HL-60/S4 treated with phorbol 12-myristate 13-acetate at 8.2 ng/mL for 4 days and 3 days (cell line): ENCODE measurements around the gene OOSP1.
"Not testable (repeated sequence)": the region's sequence is repeated elsewhere in the genome, so short reads cannot be mapped to it uniquely, and the experiment has no call there.

Experiments
- in situ Hi-C: fragments of 300-500 bp; cut with MboI; formaldehyde crosslinking; loops from 2 replicates; pipeline ENCODE4 v1.15.0; 2022; ENCODE audit warnings: low sequenced_read_pairs

The OOSP1 gene

GRCh38 chr11:59938132-59938531 is at the start of gene OOSP1:
Gene OOSP1, plus strand, starts transcription at chr11:59938432. Its CDS starts 23 bp downstream, at chr11:59938455.
- in situ Hi-C loops: no loop called here

GRCh38 chr11:59891781-59892181 is 46.5 kb upstream of the OOSP1 start:
- in situ Hi-C loops: no loop called here

GRCh38 chr11:59894616-59895015 is 43.6 kb upstream of the OOSP1 start:
- in situ Hi-C loops: no loop called here

- in situ Hi-C loops: no loop called here
These were observed 40.2 kb upstream of the OOSP1 start for GRCh38 chr11:59898046-59898445.

GRCh38 chr11:59898650-59899049 is 39.6 kb upstream of the OOSP1 start:
- in situ Hi-C loops: no loop called here

GRCh38 chr11:59899532-59899931 is 38.7 kb upstream of the OOSP1 start:
- in situ Hi-C loops: no loop called here

GRCh38 chr11:59900366-59901126 is 37.7 kb upstream of the OOSP1 start:
- in situ Hi-C loops: no loop called here

- in situ Hi-C loops: no loop called here
These were observed 36.9 kb upstream of the OOSP1 start for GRCh38 chr11:59901306-59901705.

- in situ Hi-C loops: not testable (repeated sequence)
These were observed 34.7 kb upstream of the OOSP1 start for GRCh38 chr11:59903569-59903968.

- in situ Hi-C loops: no loop called here
These were observed 19.8 kb upstream of the OOSP1 start for GRCh38 chr11:59918480-59918879.

- in situ Hi-C loops: no loop called here
These were observed 19.1 kb upstream of the OOSP1 start for GRCh38 chr11:59918987-59919589.

GRCh38 chr11:59923813-59924212 is 14.4 kb upstream of the OOSP1 start:
- in situ Hi-C loops: no loop called here

- in situ Hi-C loops: no loop called here
These were observed 6.5 kb upstream of the OOSP1 start for GRCh38 chr11:59931688-59932087.

- in situ Hi-C loops: no loop called here
These were observed 486 bp downstream of the OOSP1 start for GRCh38 chr11:59938718-59939117.

GRCh38 chr11:59939482-59939881 is 1.2 kb downstream of the OOSP1 start:
- in situ Hi-C loops: no loop called here

GRCh38 chr11:59941091-59941490 is 2.9 kb downstream of the OOSP1 start:
- in situ Hi-C loops: no loop called here

- in situ Hi-C loops: no loop called here
These were observed 5.9 kb downstream of the OOSP1 start for GRCh38 chr11:59943997-59944714.

- in situ Hi-C loops: no loop called here
These were observed 6.5 kb downstream of the OOSP1 start for GRCh38 chr11:59944720-59945119.

GRCh38 chr11:59953463-59954218 is 15.4 kb downstream of the OOSP1 start:
- in situ Hi-C loops: no loop called here

GRCh38 chr11:59954219-59954847 is 16.1 kb downstream of the OOSP1 start:
- in situ Hi-C loops: no loop called here

GRCh38 chr11:59957094-59957493 is 18.9 kb downstream of the OOSP1 start:
- in situ Hi-C loops: no loop called here
